ENCODE results near the gene ADAMTSL1.

Gene ADAMTSL1

DNA sequence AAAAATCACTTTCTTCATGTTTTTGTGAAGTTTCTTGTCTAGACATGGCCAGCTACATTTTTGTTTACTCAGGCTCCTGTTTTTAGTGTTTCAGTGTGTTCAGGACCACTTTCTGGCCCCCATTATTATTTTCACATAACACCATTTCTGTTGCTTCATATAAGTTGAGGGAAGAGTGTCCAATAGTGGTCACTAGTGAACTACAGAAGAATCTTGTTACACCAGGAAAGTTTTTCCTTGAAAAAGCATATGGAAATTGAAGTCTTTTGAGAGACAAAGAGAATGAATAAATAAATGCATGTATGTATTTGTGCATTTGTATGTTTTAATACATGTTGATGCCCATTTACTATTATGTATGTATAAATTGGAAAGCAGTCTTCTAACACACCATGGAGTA is 3.8 kb downstream of the ADAMTSL1 start:
- no peaks in the 10 kb centered on the region for H3K36me3 ChIP-seq (replicated peaks)
- H3K4me3 ChIP-seq = no peak overlapping the region
- in situ Hi-C loops (cut with MboI; ENCODE audit: low sequenced_read_pairs) = no loop called here
- peaks cover 38% of the 10 kb centered on the region for H3K4me1 ChIP-seq
- no peaks in the 10 kb centered on the region for H3K27me3 ChIP-seq (ENCODE audit: low read depth)
- H3K9me3 ChIP-seq = no peaks in the 10 kb centered on the region
- DNase-seq (ENCODE audit: low spot score in 2 of 2) = no peak

DNA sequence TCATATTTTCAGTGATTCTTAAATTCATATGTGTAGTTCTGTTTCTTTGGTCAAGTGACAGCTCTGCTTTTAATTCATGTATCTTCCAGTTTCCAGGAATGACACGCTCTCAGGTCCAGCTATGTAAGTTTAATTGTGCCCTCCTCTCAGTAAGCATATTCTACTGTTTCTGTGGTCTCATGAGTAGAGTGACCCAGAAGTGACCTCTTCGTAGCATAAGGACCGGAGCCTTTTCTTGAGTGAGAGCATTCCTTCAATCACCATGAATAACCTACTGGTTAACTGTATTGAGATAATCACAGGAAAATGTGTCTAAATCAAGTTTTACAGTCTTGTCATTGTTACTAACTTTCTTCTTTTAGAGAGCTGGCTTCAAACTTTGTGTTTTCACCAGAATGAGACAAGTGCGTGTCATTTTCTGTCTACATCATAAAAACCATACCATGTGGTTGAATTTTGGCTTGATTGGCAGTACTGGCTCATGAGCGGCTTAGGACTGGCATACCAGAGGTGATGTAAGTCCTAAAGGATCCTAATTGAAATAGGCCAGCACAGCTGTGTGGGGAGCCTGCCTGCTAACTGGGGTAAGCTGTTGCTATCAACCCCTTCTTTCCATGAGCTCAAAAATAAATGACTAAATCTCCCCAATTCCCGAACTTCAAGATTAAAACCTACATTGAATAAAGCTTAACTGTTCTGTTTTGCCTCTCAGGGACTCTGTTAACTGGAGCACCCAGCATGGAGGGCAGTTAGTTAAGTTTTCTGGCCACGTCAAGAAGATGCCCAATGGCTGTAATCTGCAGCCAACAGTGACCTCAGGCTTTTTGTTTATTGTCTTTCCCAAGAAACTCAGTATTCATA is 4.8 kb downstream of the ADAMTSL1 start:
- Histone ChIP-seq H3K4me1 (peaks cover 33% of the 10 kb centered on the region), H3K36me3 (replicated peaks) (no peaks in the 10 kb centered on the region), H3K27me3 (ENCODE audit: low read depth) (no peaks in the 10 kb centered on the region), H3K9me3 (no peaks in the 10 kb centered on the region), H3K4me3 (no peak overlapping the region)
- in situ Hi-C loops (cut with MboI; ENCODE audit: low sequenced_read_pairs) = no loop called here
- DNase-seq (ENCODE audit: low spot score in 2 of 2) = no peak

GRCh38 chr9:18479405-18479804 is 5.5 kb downstream of the ADAMTSL1 start:
- DNase-seq (ENCODE audit: low spot score in 2 of 2) = no peak
- in situ Hi-C loops (cut with MboI; ENCODE audit: low sequenced_read_pairs) = no loop called here
- Histone ChIP-seq H3K27me3 (ENCODE audit: low read depth) (no peaks in the 10 kb centered on the region), H3K36me3 (replicated peaks) (no peaks in the 10 kb centered on the region), H3K4me3 (no peak overlapping the region), H3K9me3 (no peaks in the 10 kb centered on the region), H3K4me1 (peaks cover 32% of the 10 kb centered on the region)

- in situ Hi-C loops (cut with MboI; ENCODE audit: low sequenced_read_pairs) = no loop called here
- DNase-seq (ENCODE audit: low spot score in 2 of 2) = no peak
These were observed 6.7 kb downstream of the ADAMTSL1 start for GRCh38 chr9:18480662-18481093.

GRCh38 chr9:18482371-18482770 is 8.4 kb downstream of the ADAMTSL1 start:
- H3K4me1 ChIP-seq = peaks cover 17% of the 10 kb centered on the region
- no peaks in the 10 kb centered on the region for H3K36me3 ChIP-seq (replicated peaks)
- DNase-seq (ENCODE audit: low spot score in 2 of 2) = no peak
- H3K4me3 ChIP-seq = no peak overlapping the region
- H3K27me3 ChIP-seq (ENCODE audit: low read depth) = no peaks in the 10 kb centered on the region
- H3K9me3 ChIP-seq = no peaks in the 10 kb centered on the region
- in situ Hi-C loops (cut with MboI; ENCODE audit: low sequenced_read_pairs) = no loop called here

More at GRCh38 chr9:18480662-18481093, 6.7 kb downstream of the ADAMTSL1 start:
- no peak overlapping the region for H3K4me3 ChIP-seq
- no peaks in the 10 kb centered on the region for H3K36me3 ChIP-seq (replicated peaks)
- no peaks in the 10 kb centered on the region for H3K9me3 ChIP-seq
- H3K4me1 ChIP-seq = peaks cover 30% of the 10 kb centered on the region
- no peaks in the 10 kb centered on the region for H3K27me3 ChIP-seq (ENCODE audit: low read depth)

- Histone ChIP-seq H3K27me3 (ENCODE audit: low read depth) (no peaks in the 10 kb centered on the region), H3K36me3 (replicated peaks) (no peaks in the 10 kb centered on the region), H3K9me3 (no peaks in the 10 kb centered on the region), H3K4me3 (no peak overlapping the region), H3K4me1 (peaks cover 5% of the 10 kb centered on the region; the same call in 1 of the 2 replicates)
- DNase-seq (ENCODE audit: low spot score in 2 of 2) = no peak
- in situ Hi-C loops (cut with MboI; ENCODE audit: low sequenced_read_pairs) = no loop called here
These were observed 11.8 kb downstream of the ADAMTSL1 start for GRCh38 chr9:18485714-18486113.

DNA sequence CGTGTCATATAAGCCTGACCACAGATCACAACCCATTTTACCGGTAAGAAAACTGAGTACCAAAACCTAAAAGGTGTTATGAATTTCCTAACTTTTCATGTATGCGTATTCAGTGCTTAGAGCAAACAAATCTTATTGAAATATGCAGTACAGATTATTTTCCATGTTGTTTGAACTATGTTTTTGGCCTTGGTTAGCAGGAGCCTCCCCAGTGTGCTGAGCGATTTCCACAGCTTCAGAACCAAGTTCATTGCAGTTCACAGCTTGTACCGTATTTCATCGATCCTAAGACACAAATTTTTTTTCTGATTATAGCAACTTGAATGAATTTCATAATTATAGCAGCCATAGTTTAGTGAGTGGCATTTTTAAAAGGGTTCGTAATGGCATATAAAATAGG is 13.7 kb downstream of the ADAMTSL1 start:
- Histone ChIP-seq H3K4me1 (peaks cover 11% of the 10 kb centered on the region), H3K4me3 (no peak overlapping the region), H3K36me3 (replicated peaks) (no peaks in the 10 kb centered on the region), H3K27me3 (ENCODE audit: low read depth) (no peaks in the 10 kb centered on the region), H3K9me3 (no peaks in the 10 kb centered on the region)
- in situ Hi-C loops (cut with MboI; ENCODE audit: low sequenced_read_pairs) = no loop called here
- no peak for DNase-seq (ENCODE audit: low spot score in 2 of 2)

GRCh38 chr9:18488886-18489285 is 14.9 kb downstream of the ADAMTSL1 start:
- no peaks in the 10 kb centered on the region for H3K36me3 ChIP-seq (replicated peaks)
- H3K4me3 ChIP-seq = no peak overlapping the region
- in situ Hi-C loops (cut with MboI; ENCODE audit: low sequenced_read_pairs) = no loop called here
- H3K27me3 ChIP-seq (ENCODE audit: low read depth) = no peaks in the 10 kb centered on the region
- H3K4me1 ChIP-seq = peaks cover 14% of the 10 kb centered on the region
- H3K9me3 ChIP-seq = no peaks in the 10 kb centered on the region
- DNase-seq (ENCODE audit: low spot score in 2 of 2) = no peak

GRCh38 chr9:18489861-18490260 is 15.9 kb downstream of the ADAMTSL1 start:
- no peak for DNase-seq (ENCODE audit: low spot score in 2 of 2)
- H3K4me1 ChIP-seq = peaks cover 9% of the 10 kb centered on the region
- no peaks in the 10 kb centered on the region for H3K36me3 ChIP-seq (replicated peaks)
- no peaks in the 10 kb centered on the region for H3K27me3 ChIP-seq (ENCODE audit: low read depth)
- in situ Hi-C loops (cut with MboI; ENCODE audit: low sequenced_read_pairs) = no loop called here
- no peaks in the 10 kb centered on the region for H3K9me3 ChIP-seq
- H3K4me3 ChIP-seq = no peak overlapping the region

GRCh38 chr9:18490641-18491370 is 16.9 kb downstream of the ADAMTSL1 start:
- Histone ChIP-seq H3K27me3 (ENCODE audit: low read depth) (no peaks in the 10 kb centered on the region), H3K36me3 (replicated peaks) (no peaks in the 10 kb centered on the region), H3K4me3 (no peak overlapping the region), H3K9me3 (no peaks in the 10 kb centered on the region), H3K4me1 (peaks cover 9% of the 10 kb centered on the region)
- DNase-seq (ENCODE audit: low spot score in 2 of 2) = no peak
- in situ Hi-C loops (cut with MboI; ENCODE audit: low sequenced_read_pairs) = no loop called here

GRCh38 chr9:18492612-18493011 is 18.7 kb downstream of the ADAMTSL1 start:
- Histone ChIP-seq H3K9me3 (no peaks in the 10 kb centered on the region), H3K4me1 (peaks cover 9% of the 10 kb centered on the region), H3K36me3 (replicated peaks) (no peaks in the 10 kb centered on the region), H3K27me3 (ENCODE audit: low read depth) (no peaks in the 10 kb centered on the region), H3K4me3 (no peak overlapping the region)
- in situ Hi-C loops (cut with MboI; ENCODE audit: low sequenced_read_pairs) = no loop called here
- DNase-seq (ENCODE audit: low spot score in 2 of 2) = no peak

GRCh38 chr9:18493451-18493993 is 19.6 kb downstream of the ADAMTSL1 start:
- H3K36me3 ChIP-seq (replicated peaks) = no peaks in the 10 kb centered on the region
- in situ Hi-C loops (cut with MboI; ENCODE audit: low sequenced_read_pairs) = no loop called here
- no peak for DNase-seq (ENCODE audit: low spot score in 2 of 2)
- H3K9me3 ChIP-seq = no peaks in the 10 kb centered on the region
- H3K4me1 ChIP-seq = peaks cover 9% of the 10 kb centered on the region
- no peak overlapping the region for H3K4me3 ChIP-seq
- H3K27me3 ChIP-seq (ENCODE audit: low read depth) = no peaks in the 10 kb centered on the region

DNA sequence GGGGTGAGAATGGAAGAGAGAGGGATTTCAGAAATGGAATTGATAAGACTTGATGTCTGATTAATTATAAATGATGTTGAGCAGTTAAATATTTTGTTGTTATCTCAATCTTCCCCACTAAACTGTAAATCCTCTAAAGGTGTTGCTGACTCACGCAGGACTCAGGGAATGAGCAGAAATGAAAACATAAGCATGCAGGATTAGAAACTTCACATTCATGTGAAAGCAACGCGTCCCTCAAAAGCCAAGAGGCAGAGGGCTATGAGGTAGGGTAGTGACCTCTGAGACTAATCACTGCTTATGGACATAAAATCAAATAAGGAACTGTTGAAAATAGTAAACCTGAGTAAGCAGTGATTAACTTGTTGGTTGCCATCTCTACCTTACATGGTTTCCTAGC is 21.1 kb downstream of the ADAMTSL1 start:
- H3K36me3 ChIP-seq (replicated peaks) = no peaks in the 10 kb centered on the region
- H3K4me1 ChIP-seq = peaks cover 9% of the 10 kb centered on the region
- H3K27me3 ChIP-seq (ENCODE audit: low read depth) = no peaks in the 10 kb centered on the region
- H3K4me3 ChIP-seq = no peak overlapping the region
- in situ Hi-C loops (cut with MboI; ENCODE audit: low sequenced_read_pairs) = no loop called here
- no peak for DNase-seq (ENCODE audit: low spot score in 2 of 2)
- no peaks in the 10 kb centered on the region for H3K9me3 ChIP-seq

All from HAP-1 (cell line).